GM18861 (cell line): Measurements from ENCODE around the gene SLC43A3.
A peak's percentile ranks its signal among the peaks of the same experiment; 100 is the strongest.
"Not testable (repeated sequence)": the region's sequence is repeated elsewhere in the genome, so short reads cannot be mapped to it uniquely, and the experiment has no call there.

Source experiments
- ATAC-seq: cut with Tn5 transposase; IDR thresholded peaks from one replicate; pipeline ENCODE4 v1.9.1; 2021; ENCODE audit not compliant: unreplicated experiment

The SLC43A3 gene

GRCh38 chr11:57460022-57460757 is 33.3 kb upstream of the SLC43A3 start, which contains the start of gene RTN4RL2:
Gene RTN4RL2, plus strand, starts transcription at chr11:57460528. Its CDS starts 338 bp downstream, at chr11:57460866.
- ATAC-seq: no peak

GRCh38 chr11:57459164-57460021 is 32.5 kb upstream of the SLC43A3 start:
- ATAC-seq: no peak

GRCh38 chr11:57458410-57459163 is 31.7 kb upstream of the SLC43A3 start:
- ATAC-seq: no peak

DNA sequence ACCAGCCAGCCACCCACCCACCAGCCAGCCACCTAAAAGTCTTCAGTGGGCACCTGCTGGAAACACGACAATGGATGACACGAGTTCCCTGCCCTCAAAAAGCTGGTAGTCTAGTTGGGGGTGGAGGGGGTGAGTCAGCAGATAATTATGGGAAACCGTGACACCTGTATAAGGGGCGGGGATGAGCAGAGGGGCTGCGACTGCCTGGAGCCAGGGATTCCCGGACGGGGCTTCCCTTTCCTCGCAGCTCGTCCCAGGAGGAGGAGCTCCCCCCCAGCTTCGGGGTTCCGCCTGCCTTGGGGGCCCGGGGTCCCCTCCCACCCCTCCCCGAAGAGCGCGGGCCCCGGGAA is 31.1 kb upstream of the SLC43A3 start:
- ATAC-seq: no peak

DNA sequence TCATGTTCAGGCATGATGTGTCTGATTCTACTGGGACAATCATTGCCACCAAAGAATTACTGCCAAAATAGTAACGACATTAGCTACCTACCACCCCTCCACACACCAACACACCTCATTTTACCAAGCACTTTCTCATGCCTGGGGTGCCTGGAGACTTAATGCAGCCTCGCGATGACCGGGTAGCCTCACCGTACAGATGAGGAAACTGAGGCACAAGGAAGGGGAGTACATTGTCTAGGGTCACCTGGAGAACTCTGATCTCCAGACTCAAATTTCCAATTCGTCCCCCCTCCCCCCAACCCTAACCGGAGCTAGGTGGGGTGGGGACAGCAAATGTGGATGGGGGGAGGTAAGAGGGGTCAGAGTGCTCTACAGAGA is 30.7 kb upstream of the SLC43A3 start:
- ATAC-seq: no peak

DNA sequence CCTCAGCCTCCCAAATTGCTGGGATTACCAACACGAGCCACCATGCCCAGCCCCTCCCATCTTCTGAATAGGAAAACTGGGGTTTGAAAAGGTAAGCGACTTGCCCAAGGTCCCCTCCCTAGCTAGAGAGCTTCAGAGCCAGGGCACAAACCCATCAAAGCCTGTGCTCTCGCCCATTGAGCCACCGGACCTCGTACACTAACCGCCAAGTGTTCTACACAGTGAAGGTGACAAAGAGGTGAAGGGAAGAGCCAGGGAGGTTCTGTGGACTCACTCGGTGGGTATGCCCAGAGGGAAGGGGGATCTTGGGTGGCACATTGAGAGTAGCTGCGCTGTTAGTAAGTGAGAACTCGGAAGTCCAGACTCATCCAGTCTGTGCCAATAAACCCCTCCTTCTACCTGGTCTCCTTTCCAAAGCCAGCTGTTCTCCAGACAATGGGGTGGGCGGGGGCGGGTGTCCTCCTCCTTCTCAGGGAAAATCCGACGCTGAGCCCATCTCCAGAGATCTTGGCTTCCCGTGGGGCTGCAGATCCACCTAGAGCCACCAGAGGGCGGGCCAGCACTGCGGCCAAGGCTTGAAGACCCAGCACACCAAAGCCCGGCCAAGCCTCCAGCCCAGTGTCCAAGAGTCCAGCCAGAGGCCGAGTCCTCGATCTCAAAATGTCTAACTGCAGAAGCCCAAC is 30.2 kb upstream of the SLC43A3 start:
- peak; percentile 50 for ATAC-seq

DNA sequence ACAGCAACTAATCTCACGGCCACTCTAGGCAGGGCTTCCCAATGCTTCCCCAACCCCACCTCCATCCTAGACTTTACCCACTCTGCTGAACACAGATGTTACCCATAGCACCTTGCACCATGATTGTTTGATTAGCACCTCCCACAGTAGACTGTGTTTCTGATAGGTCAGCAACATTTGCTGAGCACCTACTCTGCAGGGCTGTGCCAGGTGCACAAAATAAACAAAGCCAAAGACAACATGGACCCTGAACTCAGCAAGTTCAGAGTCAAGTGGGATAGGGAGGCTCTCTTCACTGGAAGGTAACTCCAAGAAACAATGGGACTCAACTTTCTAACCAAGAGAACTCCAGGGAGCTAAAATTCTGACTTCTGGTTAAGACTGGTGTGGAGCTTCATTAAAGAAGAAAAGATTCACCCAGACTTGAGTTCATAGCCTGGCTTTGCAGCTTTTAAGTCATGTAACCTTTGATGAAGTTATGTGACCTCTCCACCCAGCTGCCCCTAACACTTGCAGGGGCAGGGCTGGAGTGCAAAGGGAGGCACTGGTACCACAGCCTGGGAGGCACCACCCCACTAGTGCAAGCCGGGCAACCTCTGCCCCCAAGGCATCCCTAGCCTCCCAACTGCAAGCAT is 26.7 kb upstream of the SLC43A3 start:
- no peak for ATAC-seq

GRCh38 chr11:57446055-57446454 is 19.1 kb upstream of the SLC43A3 start:
- no peak for ATAC-seq

DNA sequence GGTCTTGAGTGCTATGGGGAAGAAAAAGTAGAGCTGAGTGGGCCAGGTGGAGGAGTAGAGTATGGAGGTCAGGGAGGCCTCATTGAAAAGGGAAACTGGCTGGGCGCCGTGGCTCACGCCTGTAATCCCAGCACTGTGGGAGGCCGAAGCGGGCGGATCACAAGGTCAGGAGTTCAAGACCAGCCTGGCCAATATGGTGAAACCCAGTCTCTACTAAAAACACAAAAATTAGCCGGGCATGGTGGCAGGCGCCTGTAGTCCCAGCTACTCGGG is 18.1 kb upstream of the SLC43A3 start:
- ATAC-seq: not testable (repeated sequence)

GRCh38 chr11:57444362-57445121 is 17.6 kb upstream of the SLC43A3 start:
- ATAC-seq: no peak

GRCh38 chr11:57440744-57441414 is 14.0 kb upstream of the SLC43A3 start:
- ATAC-seq: no peak

DNA sequence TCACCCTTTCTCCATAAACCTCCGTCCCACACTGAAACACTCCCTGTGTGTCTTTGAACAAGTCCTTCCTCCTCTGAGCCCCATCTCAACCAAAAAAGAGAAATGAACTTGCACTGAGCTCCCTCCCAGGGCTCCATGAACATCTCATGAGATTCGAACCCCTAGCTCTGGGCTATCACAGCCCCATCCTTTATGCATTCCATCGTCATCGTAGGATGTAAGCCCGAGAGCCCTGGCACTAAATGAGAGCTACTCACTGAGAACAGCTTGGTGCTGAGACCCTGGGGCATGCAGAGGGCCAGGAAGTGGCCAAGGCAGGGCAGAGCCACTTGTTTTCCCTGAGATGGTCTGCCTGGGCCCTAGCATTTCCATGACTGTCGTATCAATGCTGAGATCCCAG is 12.9 kb upstream of the SLC43A3 start:
- no peak for ATAC-seq

DNA sequence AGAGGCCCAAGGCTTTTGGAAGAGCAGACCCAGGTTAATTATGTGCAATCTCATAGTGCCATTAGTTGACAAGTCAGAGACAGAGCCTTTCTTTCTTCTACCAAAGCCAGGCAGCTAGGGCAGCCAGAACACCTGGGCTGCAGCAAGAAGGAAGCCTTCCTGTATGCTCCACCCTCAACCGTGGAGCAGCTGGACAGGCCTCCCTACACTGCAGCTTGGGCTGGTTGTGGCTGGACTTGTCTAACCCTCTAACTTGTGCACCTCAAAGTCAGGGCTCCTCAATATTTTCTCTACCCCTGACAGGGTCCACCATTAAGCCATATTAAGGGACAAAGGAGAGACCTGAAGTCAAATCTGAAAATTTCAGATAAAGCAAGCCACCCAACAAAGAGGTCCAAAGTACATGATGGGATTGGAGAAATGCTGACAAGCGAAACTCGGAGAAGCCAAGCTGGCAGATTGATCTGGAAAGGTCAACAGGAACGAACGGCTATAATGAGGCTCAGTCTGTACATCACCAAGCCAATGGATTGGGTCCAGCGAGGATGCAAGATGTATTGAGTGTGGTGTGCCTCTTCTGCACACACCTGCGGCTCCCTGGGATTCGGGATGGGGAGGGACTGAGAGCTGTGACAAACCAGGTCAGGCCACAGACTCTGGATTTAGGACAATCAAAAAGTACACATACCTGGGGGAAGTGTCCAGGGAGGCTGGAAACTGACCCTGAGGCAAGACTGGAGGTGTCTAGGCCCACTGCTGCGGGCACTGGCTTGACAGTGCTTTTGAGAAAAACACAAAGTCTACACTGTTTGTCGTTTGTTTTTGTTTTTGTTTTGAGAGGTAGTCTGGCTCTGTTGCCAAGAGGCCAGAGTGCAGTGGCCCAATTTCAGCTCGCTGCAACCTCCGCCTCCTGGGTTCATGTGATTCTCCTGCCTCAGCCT is 11.7 kb upstream of the SLC43A3 start:
- no peak for ATAC-seq

DNA sequence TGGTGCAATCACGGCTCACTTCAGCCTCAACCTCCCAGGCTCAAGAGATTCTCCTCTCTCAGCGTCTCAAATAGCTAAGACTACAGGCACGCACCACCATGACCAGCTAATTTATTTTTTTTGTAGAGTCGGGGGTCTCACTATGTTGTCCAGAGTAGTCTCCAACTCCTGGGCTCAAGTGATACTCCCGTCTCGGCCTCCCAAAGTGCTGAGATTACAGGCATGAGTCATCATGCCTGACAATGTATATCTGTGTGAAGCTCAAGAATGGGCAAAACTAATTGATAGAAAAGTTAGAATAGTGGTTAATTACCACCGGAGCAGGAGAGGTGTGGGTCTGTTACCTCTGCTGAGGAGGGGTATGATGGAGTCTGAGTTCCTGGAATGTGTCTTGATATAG is 9.1 kb upstream of the SLC43A3 start:
- no peak for ATAC-seq

GRCh38 chr11:57434640-57435546 is 8.0 kb upstream of the SLC43A3 start:
- ATAC-seq: no peak

DNA sequence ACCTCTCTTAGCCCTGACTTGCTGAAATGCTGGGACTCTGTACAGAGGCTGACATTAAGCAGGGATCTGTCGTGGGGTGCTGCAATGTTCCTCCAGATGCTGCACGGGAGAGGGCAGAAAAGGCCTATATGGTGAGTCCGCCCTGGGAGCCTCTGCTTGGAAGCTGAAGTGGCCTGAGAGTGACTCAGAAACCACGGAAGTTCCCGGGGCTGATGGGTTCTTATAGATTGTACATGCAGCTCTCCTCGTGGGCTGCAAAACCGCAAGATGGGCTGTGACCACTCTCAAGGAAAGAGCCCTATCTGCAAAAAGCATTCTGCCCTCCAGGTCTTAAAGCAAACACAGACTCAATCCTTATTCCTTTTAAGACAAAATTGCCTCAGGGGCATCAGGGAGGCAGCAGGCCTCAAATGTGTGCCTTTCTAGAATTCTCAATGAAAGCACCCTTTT is 5.8 kb upstream of the SLC43A3 start:
- ATAC-seq: no peak

DNA sequence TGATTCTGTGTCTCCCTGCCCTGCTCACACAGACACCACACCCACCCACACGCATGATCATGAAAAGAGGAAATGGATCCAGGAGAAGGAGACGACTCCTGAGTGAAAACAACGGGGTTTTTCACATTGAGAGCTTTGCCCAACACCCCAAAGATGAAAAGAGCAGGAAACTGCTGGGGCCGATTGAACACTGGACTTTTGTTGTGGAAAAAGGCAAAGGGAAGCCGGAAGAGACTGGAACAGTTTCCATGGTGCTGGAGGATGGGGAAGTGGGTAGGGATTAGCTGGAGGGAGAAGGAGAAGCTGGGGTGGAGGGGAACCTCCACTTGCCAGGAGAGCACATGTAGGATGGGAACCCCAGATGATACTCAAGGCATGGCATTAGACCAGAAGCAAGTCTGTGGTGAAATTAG is 5.2 kb upstream of the SLC43A3 start:
- no peak for ATAC-seq
